GM12873 (cell line): ENCODE results near the gene PRPF38B.

Experiments used
- CTCF ChIP-seq: IDR thresholded peaks from 2 replicates; pipeline ENCODE4 v1.5.1; 2012; ENCODE audit warnings: low read depth, mild to moderate bottlenecking, moderate library complexity, low read length, control low read depth; ENCODE audit not compliant: insufficient read depth; ENCODE audit errors: missing control alignments

Gene PRPF38B

GRCh38 chr1:108747171-108747850 lies 55.2 kb downstream of the PRPF38B start:
- TF ChIP-seq CTCF = no peak

GRCh38 chr1:108747898-108748297 lies 55.8 kb downstream of the PRPF38B start:
- no peak for TF ChIP-seq CTCF

GRCh38 chr1:108749081-108749480 lies 57.0 kb downstream of the PRPF38B start:
- no peak for TF ChIP-seq CTCF

- TF ChIP-seq CTCF = no peak
Measured at GRCh38 chr1:108750476-108751181, 58.5 kb downstream of the PRPF38B start.
